HG03520 (cell line): ENCODE measurements around the gene PPDPF.
"Not testable (repeated sequence)": the region's sequence is repeated elsewhere in the genome, so short reads cannot be mapped to it uniquely, and the experiment has no call there.

ENCODE experiments used
- ATAC-seq: cut with Tn5 transposase; IDR thresholded peaks from one replicate; pipeline ENCODE4 v1.9.1; 2021; ENCODE audit warnings: mild to moderate bottlenecking, moderate library complexity; ENCODE audit not compliant: unreplicated experiment

PPDPF gene

GRCh38 chr20:63561624-63562396, 41.2 kb downstream of the PPDPF start:
- no peak for ATAC-seq

- ATAC-seq: no peak
Measured at GRCh38 chr20:63562461-63563224, 42.1 kb downstream of the PPDPF start.

- ATAC-seq: no peak
Measured at GRCh38 chr20:63563225-63563935, 42.8 kb downstream of the PPDPF start.

- ATAC-seq: no peak
Measured at GRCh38 chr20:63564036-63564810, 43.7 kb downstream of the PPDPF start.

GRCh38 chr20:63565021-63565698, 44.6 kb downstream of the PPDPF start:
- no peak for ATAC-seq

- ATAC-seq: no peak
Measured at GRCh38 chr20:63565699-63566335, 45.3 kb downstream of the PPDPF start.

GRCh38 chr20:63566395-63567135, 46.0 kb downstream of the PPDPF start:
- ATAC-seq: no peak

- ATAC-seq: no peak
Measured at GRCh38 chr20:63567136-63567385, 46.5 kb downstream of the PPDPF start.

GRCh38 chr20:63567386-63568169, 47.0 kb downstream of the PPDPF start:
- no peak for ATAC-seq

- ATAC-seq: no peak
Measured at GRCh38 chr20:63568170-63568981, 47.8 kb downstream of the PPDPF start.

GRCh38 chr20:63568986-63569949, 48.7 kb downstream of the PPDPF start:
- no peak for ATAC-seq

- ATAC-seq: no peak
Measured at GRCh38 chr20:63570281-63571086, 49.9 kb downstream of the PPDPF start.

GRCh38 chr20:63571087-63571478, 50.5 kb downstream of the PPDPF start:
- not testable (repeated sequence) for ATAC-seq
